ENCODE results near the gene LRRC8D. TPM values are rescaled to one million over a fixed set of nuclear protein-coding genes. Genes with fewer than 3 reads are reported as not detected.

The LRRC8D gene
- total RNA-seq, 1 donor from 2014 or later, result 29.8 TPM

GRCh38 chr1:89941110-89941766 is 120.4 kb downstream of the LRRC8D start:
- DNase-seq, result no peak

GRCh38 chr1:89942014-89942413 is 121.2 kb downstream of the LRRC8D start:
- no peak for DNase-seq

GRCh38 chr1:89942825-89943658 is 122.2 kb downstream of the LRRC8D start:
- no peak for DNase-seq

GRCh38 chr1:89943846-89944781 is 123.3 kb downstream of the LRRC8D start:
- no peak for DNase-seq

GRCh38 chr1:89945852-89946476 is 125.1 kb downstream of the LRRC8D start:
- no peak for DNase-seq

- DNase-seq, result no peak
Measured at GRCh38 chr1:89946532-89946931, 125.7 kb downstream of the LRRC8D start.

- DNase-seq, result no peak
Measured at GRCh38 chr1:89948722-89949345, 128.0 kb downstream of the LRRC8D start.

GRCh38 chr1:89949991-89950624 is 129.3 kb downstream of the LRRC8D start:
- no peak for DNase-seq

- no peak for DNase-seq
Measured at GRCh38 chr1:89950703-89951102, 129.9 kb downstream of the LRRC8D start.

GRCh38 chr1:89951766-89952604 is 131.2 kb downstream of the LRRC8D start:
- no peak for DNase-seq

- DNase-seq, result no peak
Measured at GRCh38 chr1:89952605-89953130, 131.8 kb downstream of the LRRC8D start.

- DNase-seq, result no peak
Measured at GRCh38 chr1:89953131-89953626, 132.3 kb downstream of the LRRC8D start.

GRCh38 chr1:89953929-89954328 is 133.1 kb downstream of the LRRC8D start:
- DNase-seq, result no peak

GRCh38 chr1:89954401-89954800 is 133.6 kb downstream of the LRRC8D start:
- DNase-seq, result no peak

GRCh38 chr1:89955311-89956205 is 134.7 kb downstream of the LRRC8D start:
- DNase-seq, result no peak

- no peak for DNase-seq
Measured at GRCh38 chr1:89957107-89957506, 136.3 kb downstream of the LRRC8D start.

- no peak for DNase-seq
Measured at GRCh38 chr1:89958851-89959654, 138.2 kb downstream of the LRRC8D start.

GRCh38 chr1:89959719-89960118 is 138.9 kb downstream of the LRRC8D start:
- no peak for DNase-seq

Measured in occipital lobe (tissue), 2 donors.